ENCODE data around the gene CRADD.

- no peak for TF ChIP-seq EZH2 (IDR thresholded peaks at IDR 0.05; ENCODE audit: borderline replicate concordance, low read depth, low read length, severe bottlenecking)
- TF ChIP-seq, protein P1, sequence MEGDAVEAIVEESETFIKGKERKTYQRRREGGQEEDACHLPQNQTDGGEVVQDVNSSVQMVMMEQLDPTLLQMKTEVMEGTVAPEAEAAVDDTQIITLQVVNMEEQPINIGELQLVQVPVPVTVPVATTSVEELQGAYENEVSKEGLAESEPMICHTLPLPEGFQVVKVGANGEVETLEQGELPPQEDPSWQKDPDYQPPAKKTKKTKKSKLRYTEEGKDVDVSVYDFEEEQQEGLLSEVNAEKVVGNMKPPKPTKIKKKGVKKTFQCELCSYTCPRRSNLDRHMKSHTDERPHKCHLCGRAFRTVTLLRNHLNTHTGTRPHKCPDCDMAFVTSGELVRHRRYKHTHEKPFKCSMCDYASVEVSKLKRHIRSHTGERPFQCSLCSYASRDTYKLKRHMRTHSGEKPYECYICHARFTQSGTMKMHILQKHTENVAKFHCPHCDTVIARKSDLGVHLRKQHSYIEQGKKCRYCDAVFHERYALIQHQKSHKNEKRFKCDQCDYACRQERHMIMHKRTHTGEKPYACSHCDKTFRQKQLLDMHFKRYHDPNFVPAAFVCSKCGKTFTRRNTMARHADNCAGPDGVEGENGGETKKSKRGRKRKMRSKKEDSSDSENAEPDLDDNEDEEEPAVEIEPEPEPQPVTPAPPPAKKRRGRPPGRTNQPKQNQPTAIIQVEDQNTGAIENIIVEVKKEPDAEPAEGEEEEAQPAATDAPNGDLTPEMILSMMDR (IDR thresholded peaks at IDR 0.05; ENCODE audit: borderline replicate concordance, extremely low read depth, low read length, poor library complexity, severe bottlenecking): no peak
Measured at GRCh38 chr12:93653079-93653478, 24.1 kb upstream of the CRADD start.

Measured in DND-41 (cell line).